Activated effector memory CD4-positive, alpha-beta T cell treated with Interleukin-2 at 50 U/mL for 16 hours (primary cell): ENCODE results near the gene CXorf38.
"Not testable (repeated sequence)": the region's sequence is repeated elsewhere in the genome, so short reads cannot be mapped to it uniquely, and the experiment has no call there.

Source experiments
- DNase-seq: peaks from one replicate; pipeline ENCODE4 v3.0.0-alpha.2; 2020

Gene CXorf38

DNA sequence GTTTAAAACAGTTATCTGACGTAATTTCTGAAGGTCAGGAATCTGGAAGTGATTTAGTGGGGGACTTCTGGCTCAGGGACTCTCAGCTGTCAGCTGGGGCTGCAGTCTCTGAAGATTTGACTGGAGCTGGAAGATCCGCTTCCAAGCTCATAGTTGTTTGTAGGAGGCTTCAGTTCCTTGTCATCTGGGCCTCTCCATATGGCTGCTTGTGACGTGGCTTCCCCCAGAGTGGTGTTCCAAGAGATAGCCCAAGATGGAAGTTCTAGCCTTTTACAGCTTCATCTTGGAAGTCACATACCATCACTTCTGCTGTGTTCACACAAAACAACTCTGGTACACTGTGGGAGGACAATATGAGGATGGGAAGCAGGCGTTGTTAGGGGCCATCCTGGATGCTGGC, 22.1 kb downstream of the CXorf38 start:
- no peak for DNase-seq

- DNase-seq: no peak
These were observed 23.7 kb downstream of the CXorf38 start for GRCh38 chrX:40623665-40624064.

DNA sequence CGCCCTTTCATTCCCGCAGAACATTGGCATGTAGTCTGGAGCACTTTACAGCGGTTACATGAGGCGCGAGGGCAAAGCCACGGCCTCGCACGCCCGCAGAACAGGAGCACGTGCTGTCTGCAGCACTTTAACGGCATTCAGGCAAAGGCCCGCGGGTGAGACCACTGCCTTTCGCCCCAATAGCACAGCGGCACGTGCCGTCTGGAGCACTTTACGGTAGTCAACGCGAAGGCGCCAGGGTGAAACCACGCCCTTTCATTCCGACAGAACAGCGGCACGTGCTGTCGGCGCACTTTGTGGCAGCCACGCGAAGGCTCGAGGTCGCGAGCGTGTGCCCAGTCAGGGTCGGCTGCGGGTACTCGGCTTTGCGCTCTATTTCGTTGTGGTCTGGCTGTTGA, 24.2 kb downstream of the CXorf38 start, which contains the start of gene MPC1L:
TSS of gene MPC1L (plus strand) at position 290 of the 398 bp plus-strand sequence. CDS start 138 bp downstream, outside the sequence.
- no peak for DNase-seq

DNA sequence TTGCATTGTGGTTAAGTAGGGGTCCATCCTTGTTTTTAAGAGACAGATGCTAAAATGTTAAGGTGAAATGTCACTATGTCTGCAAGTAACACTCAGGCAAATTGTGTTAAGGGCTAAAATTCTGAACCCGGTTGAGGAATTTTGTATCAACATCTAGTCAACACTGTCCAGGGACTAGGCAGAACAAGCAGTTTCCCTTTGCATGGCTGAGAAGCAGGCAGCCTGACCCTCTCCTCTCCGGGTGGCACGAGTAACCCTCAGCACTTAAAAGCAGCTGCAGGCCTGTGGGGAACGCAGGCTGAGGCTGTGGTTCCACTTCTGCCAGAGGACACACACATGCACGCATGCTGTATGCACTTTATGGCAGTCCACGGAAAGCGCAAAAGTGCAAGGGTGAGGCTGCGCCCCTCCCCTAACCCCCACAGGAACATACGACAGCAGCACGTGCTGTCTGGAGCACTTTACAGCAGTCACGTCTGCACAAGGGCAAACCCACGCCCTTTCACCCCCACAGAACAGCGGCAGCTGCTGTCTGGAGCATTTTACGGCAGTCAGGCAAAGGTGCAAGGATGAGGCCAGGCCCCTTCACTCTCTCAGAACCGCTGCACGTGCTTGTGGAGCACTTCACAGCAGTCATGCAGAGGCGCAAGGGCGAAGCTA, 24.8 kb downstream of the CXorf38 start:
- no peak for DNase-seq

DNA sequence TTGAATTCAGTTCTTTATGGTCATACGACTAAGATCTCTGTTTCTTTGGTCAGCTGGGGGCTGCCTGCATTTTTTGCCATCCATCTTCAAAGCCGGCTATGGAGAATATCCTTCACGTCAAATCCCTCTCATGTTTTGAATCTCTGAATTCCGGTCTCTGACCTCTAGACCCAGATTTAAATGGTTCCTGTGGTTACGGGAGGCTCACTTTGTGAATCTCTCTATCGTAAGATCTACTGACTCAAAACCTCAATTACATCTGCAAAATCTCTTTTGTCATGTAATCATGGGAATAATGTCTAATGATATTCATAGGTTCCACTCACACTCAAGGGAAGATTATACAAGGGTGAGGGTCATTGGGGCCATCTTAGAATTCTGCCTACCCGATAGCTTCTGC, 29.8 kb downstream of the CXorf38 start:
- DNase-seq: no peak

DNA sequence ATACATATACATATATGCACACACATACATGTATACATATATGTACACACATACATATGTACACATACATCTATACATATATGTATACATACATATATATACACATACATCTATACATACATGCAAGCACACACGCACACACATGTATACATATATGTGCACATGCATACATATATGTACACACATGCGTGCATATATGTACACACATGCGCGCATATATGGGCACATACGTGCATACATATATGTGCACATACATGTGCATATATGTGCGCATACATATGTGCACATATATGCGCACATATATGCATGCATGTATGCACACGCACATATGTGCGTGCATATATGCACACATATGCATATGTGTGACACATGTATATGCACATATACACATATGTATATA, 31.4 kb downstream of the CXorf38 start:
- DNase-seq: no peak

DNA sequence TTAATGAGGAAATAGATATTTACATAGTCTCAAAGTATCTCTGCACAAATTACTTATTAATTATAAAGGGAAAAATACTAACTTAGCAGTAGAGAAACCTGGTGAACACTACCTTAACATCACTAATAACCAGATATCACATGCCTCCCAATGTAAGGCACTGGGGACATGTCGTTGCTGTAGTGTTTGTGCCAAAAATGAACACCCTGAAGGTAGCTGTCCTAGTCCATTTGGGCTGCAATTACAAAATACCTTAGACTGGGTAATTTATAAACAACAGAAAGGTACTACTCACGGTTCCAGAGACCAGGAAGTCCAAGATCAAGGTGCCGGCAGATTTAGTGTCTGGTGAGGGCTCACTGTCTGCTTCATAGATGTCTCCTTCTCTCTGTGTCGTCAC, 34.9 kb downstream of the CXorf38 start:
- no peak for DNase-seq

- no peak for DNase-seq
These were observed 40.0 kb downstream of the CXorf38 start for GRCh38 chrX:40607381-40607780.

DNA sequence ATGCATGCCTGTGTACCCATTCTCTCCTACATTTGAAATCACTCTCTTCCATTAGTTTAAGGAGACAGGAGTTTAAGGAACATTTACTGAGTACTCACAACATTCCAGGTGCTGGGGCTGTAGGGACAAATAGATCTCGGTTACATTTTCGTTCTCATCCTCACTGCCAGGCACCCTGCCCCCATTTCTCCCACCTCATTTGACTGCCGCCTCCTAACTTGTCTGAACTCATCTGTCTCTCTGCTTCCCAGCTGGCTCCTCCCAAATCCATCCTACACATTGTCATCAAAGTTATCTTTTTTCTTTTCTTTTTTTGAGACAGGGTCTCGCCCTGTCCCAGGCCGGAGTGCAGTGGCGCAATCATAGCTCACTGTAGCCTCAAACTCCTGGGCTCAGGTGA, 43.9 kb downstream of the CXorf38 start:
- DNase-seq: no peak

DNA sequence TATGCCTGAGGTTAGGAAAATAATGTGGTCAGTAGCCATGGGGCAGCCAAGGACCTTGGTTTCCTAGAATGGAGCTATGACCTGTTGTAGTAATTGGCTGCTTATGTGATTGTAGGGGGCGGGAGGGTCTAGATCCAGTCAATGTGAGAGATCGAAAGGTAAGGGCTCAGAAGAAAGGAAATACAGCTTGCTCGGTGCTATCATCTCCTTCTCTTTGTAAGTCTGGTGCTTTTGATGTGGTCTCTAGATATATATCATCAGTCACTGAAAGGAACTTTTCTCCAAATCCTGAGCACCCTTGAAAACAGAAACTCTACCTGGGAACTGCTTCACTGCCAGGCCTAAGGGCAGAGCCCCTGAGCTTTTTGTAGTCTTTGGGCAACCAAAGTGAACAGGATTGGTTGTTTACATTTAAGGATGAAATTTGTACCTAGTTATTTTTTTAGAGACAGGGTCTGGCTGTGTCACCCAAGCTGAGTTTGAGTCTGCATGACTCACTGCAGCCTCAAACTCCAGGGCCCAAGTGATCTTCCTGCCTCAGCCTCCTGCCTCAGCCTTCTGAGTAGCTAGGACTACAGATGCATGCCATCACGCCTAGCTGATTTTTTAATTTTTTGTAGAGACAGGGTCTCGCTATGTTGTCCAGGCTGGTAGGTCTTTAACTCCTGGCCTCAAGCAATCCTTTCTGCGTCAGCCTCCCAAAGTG, 57.6 kb downstream of the CXorf38 start:
- not testable (repeated sequence) for DNase-seq

DNA sequence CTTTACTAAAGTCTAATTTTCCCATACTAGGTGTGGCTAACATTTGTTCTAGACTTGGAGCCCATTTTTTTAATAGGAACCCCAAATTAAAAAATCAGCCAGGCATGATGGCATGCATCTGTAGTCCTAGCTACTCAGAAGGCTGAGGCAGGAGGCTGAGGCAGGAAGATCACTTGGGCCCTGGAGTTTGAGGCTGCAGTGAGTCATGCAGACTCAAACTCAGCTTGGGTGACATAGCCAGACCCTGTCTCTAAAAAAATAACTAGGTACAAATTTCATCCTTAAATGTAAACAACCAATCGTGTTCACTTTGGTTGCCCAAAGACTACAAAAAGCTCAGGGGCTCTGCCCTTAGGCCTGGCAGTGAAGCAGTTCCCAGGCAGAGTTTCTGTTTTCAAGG, 59.7 kb downstream of the CXorf38 start:
- DNase-seq: not testable (repeated sequence)

- DNase-seq: no peak
These were observed 64.5 kb downstream of the CXorf38 start for GRCh38 chrX:40582811-40583210.

- not testable (repeated sequence) for DNase-seq
These were observed 65.2 kb downstream of the CXorf38 start for GRCh38 chrX:40582178-40582577.

- peak; percentile 1 for DNase-seq
These were observed 65.9 kb downstream of the CXorf38 start for GRCh38 chrX:40581336-40581920.

DNA sequence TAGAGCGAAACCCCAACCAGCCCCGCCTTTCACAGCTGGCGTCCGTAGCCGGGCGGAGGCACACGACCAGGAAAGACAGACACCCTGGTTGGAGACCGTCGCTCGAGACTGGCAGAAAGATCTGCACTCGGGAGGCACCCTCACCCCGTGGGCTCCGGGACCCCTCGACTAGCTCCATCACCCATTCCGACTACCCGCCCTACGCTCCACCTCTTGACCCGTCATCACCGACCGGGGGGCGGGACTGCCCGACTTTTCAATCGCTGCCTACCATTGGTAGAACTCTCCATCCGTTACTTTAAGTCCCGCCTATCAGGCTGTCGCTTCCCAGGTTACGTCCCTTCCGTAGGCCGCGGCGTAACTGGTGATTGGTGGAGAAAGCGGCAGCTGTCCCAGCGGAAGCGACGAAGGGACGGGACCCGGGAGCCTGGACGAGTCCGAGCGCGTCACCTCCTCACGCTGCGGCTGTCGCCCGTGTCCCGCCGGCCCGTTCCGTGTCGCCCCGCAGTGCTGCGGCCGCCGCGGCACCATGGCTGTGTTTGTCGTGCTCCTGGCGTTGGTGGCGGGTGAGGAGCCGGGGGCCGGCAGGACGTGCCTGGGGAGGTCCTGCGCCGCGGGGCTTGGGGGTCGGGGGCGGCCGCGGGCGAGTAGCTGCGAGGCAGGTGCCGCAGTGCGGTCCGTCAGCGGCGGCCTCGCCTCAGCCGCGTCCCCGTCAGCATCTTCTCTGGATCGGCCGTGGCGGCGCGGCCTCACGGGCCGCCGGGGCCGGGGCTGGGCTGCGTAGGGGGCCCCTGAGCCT, 66.6 kb downstream of the CXorf38 start, which contains the start of gene ATP6AP2:
TSS of gene ATP6AP2 (plus strand) at position 434 of the 799 bp plus-strand sequence. CDS start at position 530, 96 bp downstream.
- DNase-seq: peak; percentile 81

DNA sequence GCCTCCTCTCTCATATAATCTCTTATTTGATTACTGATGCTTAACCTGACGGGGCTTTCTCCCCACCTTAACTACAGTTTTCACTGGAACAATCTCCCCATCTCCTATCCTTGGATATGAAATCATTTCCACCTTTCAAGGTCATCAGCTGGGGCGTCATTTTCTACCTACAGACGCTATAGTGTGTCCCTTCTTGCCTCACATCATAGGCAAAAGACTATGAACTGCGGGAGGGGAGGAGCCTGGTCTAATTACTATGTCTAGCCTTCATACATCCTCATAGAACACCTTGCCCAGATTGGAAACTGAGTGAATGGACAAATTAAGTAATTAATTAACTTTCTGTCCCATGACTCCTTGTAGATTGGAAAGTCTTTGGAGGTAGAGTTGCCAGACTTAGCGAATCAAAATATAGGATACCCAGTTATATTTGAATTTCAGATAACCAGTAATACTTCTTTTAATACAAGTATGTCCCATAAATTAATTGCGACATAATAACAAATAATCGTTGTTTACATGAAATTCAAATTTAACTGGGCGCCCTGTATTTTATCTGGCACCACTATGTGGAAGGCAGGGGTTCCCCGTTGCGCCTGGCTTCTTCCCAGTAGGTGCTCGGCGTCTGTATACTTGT, 67.3 kb downstream of the CXorf38 start:
- no peak for DNase-seq

DNA sequence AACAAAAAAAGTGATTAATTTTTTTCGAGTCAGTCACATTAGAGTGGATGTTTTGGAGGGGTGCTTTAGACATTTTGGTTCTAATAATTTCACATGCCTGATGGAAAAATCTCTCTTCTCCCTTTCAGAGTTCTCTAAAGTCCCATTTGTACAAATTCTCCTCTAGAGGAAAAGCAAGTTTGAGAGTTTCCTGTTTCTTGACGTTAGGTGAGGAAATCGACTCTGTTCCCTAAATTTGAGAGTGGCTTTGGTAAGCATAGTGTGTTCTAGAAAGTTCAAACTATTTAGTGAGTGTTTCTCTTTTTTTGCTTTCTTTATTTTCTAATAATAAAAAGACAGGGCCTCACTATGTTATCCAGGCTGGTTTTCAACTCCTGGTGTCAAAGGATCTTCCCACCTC, 68.2 kb downstream of the CXorf38 start:
- DNase-seq: no peak

DNA sequence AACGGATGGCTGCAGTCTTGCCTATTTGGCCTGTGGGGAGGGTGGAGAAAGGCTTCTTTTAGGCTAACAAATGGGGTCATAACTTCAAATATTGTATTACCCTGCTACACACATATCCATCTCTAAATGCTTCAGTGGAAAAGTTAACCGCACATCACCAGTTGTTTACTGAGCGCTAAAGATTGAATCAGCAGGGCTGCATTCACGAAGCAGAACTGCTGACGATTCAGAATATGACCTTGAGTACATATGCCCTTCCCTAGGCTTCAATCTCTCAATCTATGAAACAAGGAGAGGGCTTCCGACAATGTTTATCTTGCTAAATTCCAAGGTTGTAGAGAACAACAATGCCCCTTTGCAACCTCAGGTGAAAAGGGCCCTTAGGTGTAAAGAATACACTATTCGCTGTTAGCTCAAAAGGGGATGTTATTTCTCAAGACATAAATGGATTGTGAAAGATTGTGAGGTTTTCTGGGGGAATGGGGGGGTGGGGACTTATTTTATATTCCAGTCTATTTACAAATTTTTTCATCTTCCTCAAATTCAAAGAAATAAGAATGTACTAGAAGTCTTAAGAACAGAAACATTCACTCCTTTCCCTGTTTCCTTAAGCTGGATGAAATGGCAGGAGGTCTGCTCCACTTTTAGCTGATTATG, 69.2 kb downstream of the CXorf38 start:
- DNase-seq: no peak
